Ovary (tissue), 9 donors: ENCODE measurements around the gene OPCML. TPM values are rescaled to one million over a fixed set of nuclear protein-coding genes. Genes with fewer than 3 reads are reported as not detected.

Experiments used
- DNase-seq, 5 donors: peaks; one replicate each; pipeline ENCODE4 v3.0.0-alpha.2; 2019 to 2020
- H3K27ac ChIP-seq, 2 donors: fragments of 200-600 bp; one replicate each; pipeline versions ENCODE4 v1.5.1 to v1.8.0; 2019 to 2022
- H3K27me3 ChIP-seq: fragments of 200-600 bp; one replicate; pipeline ENCODE4 v1.8.0; 2022
- H3K36me3 ChIP-seq: fragments of 200-600 bp; sonication (generic); one replicate; pipeline ENCODE4 v1.5.1; 2019
- H3K4me1 ChIP-seq: one replicate; pipeline ENCODE4 v1.8.1; 2013; ENCODE audit warnings: mild to moderate bottlenecking, moderate library complexity; ENCODE audit not compliant: insufficient read depth
- H3K4me3 ChIP-seq: fragments of 200-600 bp; sonication (generic); one replicate; pipeline ENCODE4 v1.5.1; 2017
- H3K9me3 ChIP-seq, 2 donors: fragments of 200-600 bp in 1 of 2; sonication (generic) in 1 of 2; one replicate each; pipeline versions ENCODE4 v1.5.1 to v1.8.1; 2013 to 2019; ENCODE audit warnings: mild to moderate bottlenecking in 1 of 2, moderate library complexity in 1 of 2
- CTCF ChIP-seq, 3 donors: fragments of 450-650 bp in 2 of 3; fragments of 200-600 bp in 1 of 3; IDR thresholded peaks; one replicate each; pipeline versions ENCODE4 v1.5.1 to v1.8.0; 2016 to 2022; ENCODE audit warnings: antibody characterized with exemption in 3 of 3, mild to moderate bottlenecking in 1 of 3
- EP300 ChIP-seq: sonication (generic); formaldehyde crosslinking; IDR thresholded peaks from one replicate; pipeline ENCODE4 v1.6.1; 2017; ENCODE audit warnings: antibody characterized with exemption
- POLR2A ChIP-seq: fragments of 450-650 bp; IDR thresholded peaks from one replicate; pipeline ENCODE4 v1.6.1; 2017; ENCODE audit warnings: antibody characterized with exemption, mild to moderate bottlenecking, moderate library complexity
- WGBS, 3 donors: extraction: QIAGEN DNeasy Blood & Tissue Kit in 1 of 3; methylation state at CpG; one replicate each; pipeline versions ENCODE4 v1.1.5 to v1.1.7; 2013 to 2017; 5-methylcytosine and 5-hydroxymethylcytosine counted together
- intact Hi-C, 4 donors: fragments of 100-400 bp; cut with DNase I; formaldehyde crosslinking; loops; one replicate each; pipeline versions ENCODE4 v1.11.0 to v1.15.1; 2022 to 2023
- polyA plus RNA-seq, 2 donors: library from polyadenylated mRNA; stranded (reverse); fragments of 200-250 nt in 1 of 2; fragments of 350-450 nt in 1 of 2; fragmentation: Illumina TruSeq in 1 of 2; extraction: RNeasy Lipid Tissue Mini Kit (QIAGEN cat#74804) in 1 of 2; gene quantifications; one replicate each; pipeline ENCODE4 v1.2.3, GENCODE V29; 2013 to 2014
- total RNA-seq, 7 donors: library from RNA; depleted of rRNA in 2 of 7; stranded (reverse); fragments of >200 nt in 2 of 7; fragmentation: NEBNext Ultra II Directional in 3 of 7; extraction: Animal tissue kit (Norgen Biotek cat#: 25700) in 3 of 7; gene quantifications; one replicate each; pipeline versions ENCODE4 v1.1.0 to v1.2.4, GENCODE V29; 2016 to 2023
- donor health status: DM: no; HTN: no; CAD: no; lungs with moderate emphysema.
- donor health status: DM: no; HTN: no; CAD: no.
- donor health status: Bipolar disorder and iron deficiency.
- donor health status: DM: yes; HTN: yes; CAD: no.
- donor health status: DM: no; HTN: no; CAD: no.
- donor health status: DM: yes; HTN: yes; CAD: no.

Gene OPCML
- total and polyA plus RNA-seq, 9 donors = under 0.01 to 2.8 (median 0.32) TPM; not detected in 2

- no peak overlapping the region for H3K27ac ChIP-seq
- H3K9me3 ChIP-seq = no peaks in the 10 kb centered on the region
- TF ChIP-seq POLR2A = no peak
- no peak for DNase-seq
- no peak overlapping the region for H3K4me3 ChIP-seq
- H3K27me3 ChIP-seq = no peaks in the 10 kb centered on the region
- no peaks in the 10 kb centered on the region for H3K4me1 ChIP-seq
- intact Hi-C loops = no loop called here
- no peaks in the 10 kb centered on the region for H3K36me3 ChIP-seq
Measured at GRCh38 chr11:132588366-132588765, 943.9 kb downstream of the OPCML start.

- intact Hi-C loops = no loop called here
- H3K36me3 ChIP-seq = no peaks in the 10 kb centered on the region
- H3K27me3 ChIP-seq = no peaks in the 10 kb centered on the region
- H3K27ac ChIP-seq = no peak overlapping the region
- H3K9me3 ChIP-seq = no peaks in the 10 kb centered on the region
- TF ChIP-seq POLR2A (no peak), EP300 (no peak), CTCF (IDR thresholded peaks at IDR 0.05) (no peak)
- H3K4me3 ChIP-seq = no peak overlapping the region
- no peaks in the 10 kb centered on the region for H3K4me1 ChIP-seq
- 91 to 97% (median 94%) methylated on average over 2 of the region's 2 CpGs for WGBS, 3 donors
- DNase-seq = no peak
Measured at GRCh38 chr11:132587716-132588115, 944.6 kb downstream of the OPCML start.

- no peak overlapping the region for H3K4me3 ChIP-seq
- 41 to 64% (median 55%) methylated on average over 2 of the region's 2 CpGs for WGBS, 3 donors
- H3K27me3 ChIP-seq = no peaks in the 10 kb centered on the region
- TF ChIP-seq EP300 (no peak), CTCF (IDR thresholded peaks at IDR 0.05) (no peak), POLR2A (no peak)
- no peaks in the 10 kb centered on the region for H3K9me3 ChIP-seq
- no peak for DNase-seq
- no peak overlapping the region for H3K27ac ChIP-seq
- H3K4me1 ChIP-seq = no peaks in the 10 kb centered on the region
- intact Hi-C loops = no loop called here
- H3K36me3 ChIP-seq = no peaks in the 10 kb centered on the region
Measured at GRCh38 chr11:132586801-132587200, 945.5 kb downstream of the OPCML start.

- TF ChIP-seq EP300 (no peak), CTCF (IDR thresholded peaks at IDR 0.05) (no peak), POLR2A (no peak)
- WGBS, 3 donors = 84 to 86% (median 86%) methylated on average over 10 of the region's 10 CpGs
- intact Hi-C loops = no loop called here
- Histone ChIP-seq H3K27me3 (no peaks in the 10 kb centered on the region), H3K4me3 (no peak overlapping the region), H3K9me3 (no peaks in the 10 kb centered on the region), H3K4me1 (no peaks in the 10 kb centered on the region), H3K36me3 (no peaks in the 10 kb centered on the region), H3K27ac (no peak overlapping the region)
- no peak for DNase-seq
Measured at GRCh38 chr11:132579634-132580327, 952.5 kb downstream of the OPCML start.

- DNase-seq = no peak
- 88 to 93% (median 89%) methylated on average over 3 of the region's 3 CpGs for WGBS, 3 donors
- Histone ChIP-seq H3K27me3 (no peaks in the 10 kb centered on the region), H3K4me3 (no peak overlapping the region), H3K27ac (no peak overlapping the region), H3K9me3 (no peaks in the 10 kb centered on the region), H3K36me3 (no peaks in the 10 kb centered on the region), H3K4me1 (no peaks in the 10 kb centered on the region)
- intact Hi-C loops = no loop called here
- TF ChIP-seq EP300 (no peak), POLR2A (no peak), CTCF (IDR thresholded peaks at IDR 0.05) (no peak)
Measured at GRCh38 chr11:132579136-132579535, 953.2 kb downstream of the OPCML start.
